KOPT-K1 (cell line): ENCODE data around the gene MT1F.
"Not testable (repeated sequence)": the region's sequence is repeated elsewhere in the genome, so short reads cannot be mapped to it uniquely, and the experiment has no call there.

ENCODE experiments used
- H3K27ac ChIP-seq: fragments of 200-600 bp; sonication (generic); 2 replicates; pipeline ENCODE4 v1.5.1; 2016; ENCODE audit warnings: antibody characterized with exemption, mild to moderate bottlenecking, low read depth, low read length; ENCODE audit not compliant: poor library complexity, severe bottlenecking
- H3K36me3 ChIP-seq: fragments of 200-600 bp; sonication (generic); 2 replicates; pipeline ENCODE4 v1.5.1; 2017; ENCODE audit warnings: antibody characterized with exemption, mild to moderate bottlenecking, low read length, moderate library complexity; ENCODE audit not compliant: insufficient read depth
- H3K9me3 ChIP-seq: fragments of 200-600 bp; sonication (generic); 2 replicates; pipeline ENCODE4 v1.5.1; 2017; ENCODE audit warnings: antibody characterized with exemption, low read length, mild to moderate bottlenecking; ENCODE audit not compliant: insufficient read depth, poor library complexity, severe bottlenecking

Gene MT1F

DNA sequence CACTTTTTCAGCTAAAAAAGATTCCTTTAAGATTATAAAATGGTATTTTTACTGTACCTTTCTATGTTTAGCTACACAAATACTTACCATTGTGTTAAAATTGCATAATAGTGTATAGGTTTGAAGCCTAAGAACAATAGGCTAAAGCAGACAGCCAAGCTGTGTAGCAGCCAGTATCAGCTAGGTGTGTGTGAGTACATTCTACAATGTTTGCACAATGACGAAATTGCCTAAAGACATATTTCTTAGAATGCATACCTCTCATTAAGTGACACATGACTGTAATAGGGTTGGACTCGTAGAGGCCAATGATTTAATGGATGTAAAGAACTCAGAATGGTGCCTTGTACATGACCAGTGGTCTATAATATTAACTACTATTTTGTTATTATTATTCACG, 7.9 kb upstream of the MT1F start:
- Histone ChIP-seq H3K9me3 (no peaks in the 10 kb centered on the region), H3K36me3 (no peaks in the 10 kb centered on the region), H3K27ac (no peak overlapping the region)

DNA sequence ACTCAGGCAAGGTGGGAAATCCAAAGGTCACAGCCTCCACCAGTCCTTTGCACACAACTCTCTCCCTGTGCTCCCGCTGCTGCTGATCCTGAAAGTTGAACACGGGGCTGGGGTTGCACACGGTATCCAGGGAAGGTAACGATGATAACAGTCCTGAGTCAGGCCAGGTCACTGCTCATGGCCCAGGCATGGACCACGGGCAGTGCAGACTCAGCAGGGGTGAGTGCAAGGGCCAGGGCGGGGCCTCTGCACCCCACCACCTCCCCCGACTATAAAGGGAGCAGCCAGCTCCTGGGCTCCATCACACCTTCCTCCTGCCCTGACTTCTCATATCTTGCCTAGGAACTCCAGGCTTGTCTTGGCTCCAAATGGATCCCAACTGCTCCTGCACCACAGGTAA, 6.2 kb upstream of the MT1F start, which contains the start of gene MT1B:
Gene MT1B (plus strand): TSS at position 301 of the 400 bp plus-strand sequence. CDS start 68 bp downstream, at position 369.
- Histone ChIP-seq H3K36me3 (no peaks in the 10 kb centered on the region), H3K9me3 (no peaks in the 10 kb centered on the region), H3K27ac (no peak within 1 kb of the TSS)

DNA sequence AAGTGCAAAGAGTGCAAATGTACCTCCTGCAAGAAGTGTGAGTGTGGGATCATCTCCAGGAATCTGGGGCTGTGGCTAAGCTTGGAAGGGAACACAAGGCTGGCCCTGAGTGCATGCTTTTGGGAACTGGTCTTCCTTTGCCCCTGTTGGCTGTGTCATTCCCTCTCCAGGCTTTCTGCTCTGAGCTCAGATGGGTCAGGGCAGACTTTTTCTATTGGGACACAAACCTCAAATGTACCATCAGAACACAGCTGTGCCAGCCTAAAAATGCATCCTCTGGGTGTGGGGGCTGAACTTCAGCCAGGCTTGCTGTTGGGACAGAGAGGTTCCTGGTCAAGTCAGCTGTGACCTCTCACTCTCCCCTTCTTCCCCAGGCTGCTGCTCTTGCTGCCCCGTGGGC, 5.2 kb upstream of the MT1F start:
- H3K27ac ChIP-seq, result no peak overlapping the region
- no peaks in the 10 kb centered on the region for H3K36me3 ChIP-seq
- no peaks in the 10 kb centered on the region for H3K9me3 ChIP-seq

DNA sequence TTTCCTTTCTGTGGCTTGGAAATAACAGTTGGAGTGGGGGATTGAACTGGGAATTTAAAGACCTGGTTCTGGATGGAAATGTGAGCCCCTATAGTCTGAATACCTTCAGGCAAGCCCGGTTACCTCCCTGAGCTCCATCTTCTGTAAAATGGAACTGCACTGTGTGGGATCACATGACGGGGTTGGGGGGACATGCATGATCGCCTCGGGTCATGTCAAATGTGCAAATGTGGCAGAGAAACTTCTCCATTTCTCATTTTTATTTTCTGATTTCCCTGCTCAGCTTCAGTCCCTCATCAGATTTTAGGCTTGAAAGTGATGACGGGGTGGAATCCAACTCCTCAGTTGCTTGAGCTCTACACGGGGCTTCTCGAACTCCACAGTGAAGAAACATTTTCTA, 4.5 kb upstream of the MT1F start:
- no peaks in the 10 kb centered on the region for H3K36me3 ChIP-seq
- no peak overlapping the region for H3K27ac ChIP-seq
- H3K9me3 ChIP-seq, result no peaks in the 10 kb centered on the region

DNA sequence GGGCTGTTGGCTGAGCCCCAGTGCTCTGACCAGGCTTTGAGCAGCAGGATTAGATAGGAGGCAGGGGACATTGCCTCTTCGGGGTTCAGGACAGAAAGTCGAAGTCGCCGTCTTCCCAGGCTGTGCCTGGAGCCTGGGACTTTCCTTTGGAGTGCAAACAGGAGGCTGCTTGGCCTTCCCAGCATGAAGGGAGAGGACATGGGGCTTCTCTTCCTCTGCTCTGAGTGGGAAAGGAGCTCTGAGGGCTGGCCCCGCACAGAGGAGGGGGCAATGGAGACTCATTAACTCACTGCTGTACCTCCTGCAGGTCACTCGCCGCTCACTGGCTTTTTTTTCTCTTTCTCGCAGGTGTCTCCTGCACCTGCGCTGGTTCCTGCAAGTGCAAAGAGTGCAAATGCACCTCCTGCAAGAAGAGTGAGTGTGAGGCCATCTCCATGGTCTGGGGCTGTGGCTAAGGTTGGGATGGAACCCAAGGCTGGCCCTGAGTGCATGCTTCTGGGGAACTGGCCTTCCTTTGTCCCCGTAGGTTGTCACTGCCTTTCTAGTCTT, 642 bp downstream of the MT1F start:
- Histone ChIP-seq H3K9me3 (no peaks in the 10 kb centered on the region), H3K36me3 (no peaks in the 10 kb centered on the region), H3K27ac (no peak overlapping the region)

DNA sequence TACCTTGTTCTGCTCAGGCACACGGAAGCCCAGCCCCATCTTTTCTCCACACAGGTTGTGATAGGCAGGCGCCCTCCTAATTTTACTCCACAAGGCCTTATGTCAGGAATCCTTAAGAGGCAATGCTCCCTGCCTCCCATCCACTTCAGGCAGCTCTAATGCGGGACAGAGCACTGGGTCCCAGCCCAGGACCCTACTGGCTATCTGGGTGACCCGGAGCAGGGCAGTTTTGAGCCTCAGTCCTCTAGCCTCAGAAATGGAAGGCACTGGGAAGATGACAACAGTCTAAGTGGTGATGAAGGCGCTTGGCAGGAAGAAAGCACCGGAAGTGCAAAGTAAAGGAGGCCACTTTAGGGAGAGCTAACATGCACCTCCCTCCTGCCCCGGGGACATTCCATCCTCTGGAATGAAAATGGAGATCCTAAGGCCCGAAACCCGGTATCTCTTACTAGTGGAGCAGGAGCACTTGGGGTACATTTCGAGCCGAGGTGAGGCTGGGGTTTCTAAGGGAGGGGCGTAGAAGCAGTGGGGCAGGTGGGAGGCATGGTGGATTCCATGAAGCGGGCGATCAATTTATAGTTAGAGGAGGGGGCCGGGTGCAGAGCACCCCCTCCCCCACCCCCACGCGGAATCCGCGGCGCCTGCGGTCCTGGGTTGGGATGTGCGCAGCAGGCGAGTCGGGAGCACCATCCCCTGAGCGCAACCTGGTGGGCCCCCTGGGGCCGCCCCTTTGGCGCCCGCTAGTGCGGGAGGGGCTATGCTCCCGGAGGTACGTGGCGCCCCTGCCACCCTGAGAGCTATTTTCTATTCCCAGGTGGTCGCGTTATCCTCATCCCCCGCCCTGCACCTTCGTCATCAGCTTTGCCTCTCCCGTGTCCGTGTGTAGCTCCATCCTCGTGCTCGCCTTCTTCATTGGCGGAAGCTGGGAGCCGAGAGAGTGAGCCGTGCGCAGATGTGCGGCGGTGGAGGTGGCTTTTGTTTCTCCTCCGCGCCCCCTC, 4.9 kb downstream of the MT1F start:
- no peaks in the 10 kb centered on the region for H3K9me3 ChIP-seq
- H3K27ac ChIP-seq, result no peak overlapping the region
- no peaks in the 10 kb centered on the region for H3K36me3 ChIP-seq

DNA sequence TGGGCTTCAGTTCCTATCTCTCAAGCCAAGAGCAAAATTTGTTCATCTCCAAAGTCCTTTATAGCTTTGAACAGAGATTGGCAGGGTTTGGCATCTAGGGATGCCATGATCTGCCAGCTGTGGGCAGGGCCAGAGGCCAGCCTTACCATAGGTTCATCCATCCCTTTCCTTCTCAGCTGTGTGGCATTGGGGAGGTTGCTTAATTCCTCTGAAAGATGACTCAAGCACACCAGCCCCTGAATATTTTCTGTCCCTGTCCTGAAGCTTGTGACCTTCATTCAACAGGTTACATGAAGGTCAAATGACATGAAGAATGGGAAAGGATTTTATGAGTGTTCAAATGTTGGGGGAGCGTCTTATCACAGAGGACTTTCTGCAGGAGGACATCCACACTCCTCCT, 6.7 kb downstream of the MT1F start:
- Histone ChIP-seq H3K27ac (no peak overlapping the region), H3K9me3 (no peaks in the 10 kb centered on the region), H3K36me3 (no peaks in the 10 kb centered on the region)

DNA sequence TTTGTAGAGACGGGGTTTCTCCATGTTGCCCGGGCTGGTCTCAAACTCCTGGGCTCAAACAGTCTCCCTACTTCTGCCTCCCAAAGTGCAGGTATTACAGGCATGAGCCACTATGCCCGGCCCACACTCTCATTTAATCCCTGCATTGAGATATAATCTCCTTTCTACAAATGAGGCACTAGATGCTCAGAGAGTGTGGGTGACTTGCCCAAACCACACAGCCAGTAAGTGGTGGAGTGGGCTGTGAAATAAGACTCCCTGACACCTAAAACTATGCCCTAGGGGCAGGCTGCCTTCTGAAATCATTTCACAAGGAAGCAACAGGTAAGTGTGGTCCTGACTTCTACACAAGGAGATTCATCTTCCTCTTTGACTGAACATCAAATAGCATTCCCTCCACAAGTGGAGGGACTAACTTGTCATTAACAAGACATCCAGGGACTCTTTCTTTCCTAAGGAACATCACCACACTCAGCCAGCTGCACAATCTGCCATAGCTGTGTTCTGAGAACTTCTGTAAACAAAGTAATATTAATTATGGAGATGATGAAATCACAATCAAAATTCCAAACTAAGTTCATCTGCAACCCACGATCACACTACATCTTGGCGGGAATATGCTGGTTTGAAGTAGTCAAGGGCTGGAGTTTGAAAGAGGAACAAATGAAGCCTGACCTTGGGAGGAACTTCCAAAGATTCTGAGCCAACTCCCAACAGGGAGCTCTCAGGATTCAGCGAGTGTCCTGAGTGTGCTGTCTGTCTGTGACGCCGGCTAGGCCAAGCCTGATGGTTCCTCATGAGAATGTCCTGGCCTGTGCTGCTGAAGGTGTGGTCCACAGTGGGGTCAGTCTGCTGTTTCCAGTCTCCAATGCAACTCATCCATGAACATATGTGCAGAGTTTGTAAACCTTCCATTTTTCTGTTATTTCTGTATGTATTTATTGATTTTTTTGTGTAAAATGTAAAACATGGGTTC, 7.8 kb downstream of the MT1F start:
- H3K27ac ChIP-seq, H3K9me3 ChIP-seq, H3K36me3 ChIP-seq: not testable (repeated sequence)

DNA sequence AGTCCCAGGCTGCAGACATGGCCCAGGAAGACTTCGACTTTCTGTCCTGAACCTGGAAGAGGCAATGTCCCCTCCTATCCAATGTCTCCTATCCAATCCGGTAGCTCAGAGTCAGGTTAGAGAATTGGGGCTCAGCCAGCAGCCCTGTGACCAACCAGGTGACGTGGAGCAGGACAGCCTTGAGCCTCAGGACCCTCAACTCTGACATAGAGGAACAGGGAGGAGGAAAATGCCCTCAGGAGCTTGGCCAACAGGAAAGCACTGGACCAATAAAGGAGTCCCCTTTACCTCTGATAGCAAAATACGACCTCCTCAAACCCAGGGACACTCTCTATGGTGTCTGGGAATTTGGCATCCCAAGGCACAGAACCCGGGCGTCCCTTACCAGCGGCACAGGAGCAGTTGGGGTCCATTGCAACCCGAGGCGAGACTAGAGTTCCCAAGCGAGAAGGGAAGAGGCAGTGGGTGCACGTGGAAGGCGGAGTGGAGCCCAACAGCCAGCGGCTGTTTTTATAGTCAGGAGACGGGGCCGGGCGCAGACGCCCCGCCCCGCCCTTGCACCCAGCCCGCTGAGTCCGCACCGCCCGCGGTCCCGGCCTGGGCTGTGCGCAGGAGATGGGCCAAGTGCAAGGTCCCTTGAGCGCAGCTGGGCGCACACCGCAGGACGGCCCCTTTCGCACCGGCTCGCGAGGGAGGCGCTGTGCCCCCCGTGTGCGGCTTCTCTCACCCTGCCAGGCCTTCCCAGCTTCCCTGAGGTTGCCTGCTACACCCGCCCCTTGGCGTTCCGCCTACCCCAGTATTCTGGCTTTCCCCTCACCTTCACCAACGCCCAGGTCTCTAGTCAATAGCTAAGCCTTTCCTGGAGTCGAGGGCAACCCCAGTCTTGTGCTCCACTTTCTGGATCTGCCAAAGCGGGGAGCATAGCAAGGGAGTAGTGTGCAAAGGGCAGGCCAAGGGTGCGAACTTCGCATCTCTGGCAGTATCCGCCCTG, 10.1 kb downstream of the MT1F start, which contains the start of gene MT1G:
Gene MT1G (minus strand): TSS at position 485 of the 991 bp plus-strand sequence. CDS start 72 bp downstream, at position 413.
- no peaks in the 10 kb centered on the region for H3K36me3 ChIP-seq
- H3K27ac ChIP-seq, result no peak within 1 kb of the TSS
- no peaks in the 10 kb centered on the region for H3K9me3 ChIP-seq

DNA sequence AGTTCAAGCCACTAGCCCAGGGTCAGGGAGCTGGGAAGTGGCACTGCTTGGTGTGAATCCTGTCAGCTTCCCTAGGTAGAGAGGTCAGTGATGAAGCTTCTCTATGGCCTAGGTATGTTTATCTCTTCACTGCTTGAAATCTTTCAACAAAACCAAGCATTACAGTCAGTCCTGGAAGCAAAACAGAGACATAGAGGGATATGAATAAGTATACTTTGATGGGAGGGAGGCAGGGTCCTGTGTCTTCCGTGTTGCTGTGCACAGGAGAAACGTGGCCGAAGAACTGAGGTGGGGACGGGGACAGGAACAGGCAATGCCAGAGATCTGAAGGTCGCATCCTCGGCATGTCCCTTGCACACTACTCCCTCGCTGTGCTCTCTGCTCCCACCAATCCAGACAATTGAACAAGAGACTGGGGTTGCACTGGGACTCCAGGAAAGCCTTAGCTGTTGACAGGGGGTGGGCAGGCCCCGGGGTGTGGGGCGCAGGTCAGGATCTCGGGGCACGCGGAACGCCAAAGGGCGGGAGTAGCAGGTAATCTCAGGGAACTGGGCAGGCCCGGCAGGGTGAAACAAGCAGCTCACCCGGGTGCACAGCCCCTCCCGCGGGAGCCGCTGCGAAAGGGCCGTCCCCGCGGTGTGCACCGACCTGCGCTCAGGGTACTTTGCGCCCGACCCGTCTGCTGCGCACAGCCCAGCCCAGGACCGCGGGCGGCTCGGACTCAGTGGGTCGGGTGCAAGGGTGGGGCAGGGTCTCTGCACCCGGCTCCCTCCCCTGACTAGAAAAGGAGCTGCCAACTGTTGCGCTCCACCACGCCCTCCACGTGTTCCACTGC, 11.5 kb downstream of the MT1F start, which contains the start of gene MT1H:
Gene MT1H (plus strand): TSS at position 810 of the 835 bp plus-strand sequence. CDS start 71 bp downstream, outside the sequence.
- no peak within 1 kb of the TSS for H3K27ac ChIP-seq
- H3K36me3 ChIP-seq, result no peaks in the 10 kb centered on the region
- H3K9me3 ChIP-seq, result no peaks in the 10 kb centered on the region

DNA sequence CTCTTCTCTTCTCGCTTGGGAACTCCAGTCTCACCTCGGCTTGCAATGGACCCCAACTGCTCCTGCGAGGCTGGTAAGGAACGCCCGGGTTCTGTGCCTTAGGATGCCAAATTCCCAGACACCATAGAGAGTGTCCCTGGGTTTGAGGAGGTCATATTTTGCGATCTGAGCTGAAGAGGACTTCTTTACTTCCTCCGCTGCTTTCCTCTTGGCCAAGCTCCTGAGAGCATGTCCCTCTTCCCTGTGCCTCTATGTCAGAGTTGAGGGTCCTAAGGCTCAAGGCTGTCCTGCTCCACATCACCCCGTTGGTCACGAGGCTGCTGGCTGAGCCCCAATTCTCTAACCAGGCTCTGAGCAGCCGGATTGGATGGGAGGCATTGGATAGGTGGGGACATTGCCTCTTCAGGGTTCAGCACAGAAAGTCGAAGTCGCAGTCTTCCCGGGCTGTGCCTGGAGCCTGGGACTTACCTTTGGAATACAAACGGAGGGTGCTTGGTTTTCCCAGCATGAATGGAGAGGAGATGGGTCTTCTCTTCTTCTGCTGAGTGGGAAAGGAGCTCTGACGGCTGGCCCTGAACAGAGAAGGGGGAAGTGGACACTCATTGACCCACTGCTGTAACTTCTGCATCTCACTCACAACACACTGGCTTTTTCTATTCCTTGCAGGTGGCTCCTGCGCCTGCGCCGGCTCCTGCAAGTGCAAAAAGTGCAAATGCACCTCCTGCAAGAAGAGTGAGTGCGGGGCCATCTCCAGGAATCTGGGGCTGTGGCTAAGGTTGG, 12.3 kb downstream of the MT1F start:
- Histone ChIP-seq H3K27ac (no peak overlapping the region), H3K36me3 (no peaks in the 10 kb centered on the region), H3K9me3 (no peaks in the 10 kb centered on the region)

DNA sequence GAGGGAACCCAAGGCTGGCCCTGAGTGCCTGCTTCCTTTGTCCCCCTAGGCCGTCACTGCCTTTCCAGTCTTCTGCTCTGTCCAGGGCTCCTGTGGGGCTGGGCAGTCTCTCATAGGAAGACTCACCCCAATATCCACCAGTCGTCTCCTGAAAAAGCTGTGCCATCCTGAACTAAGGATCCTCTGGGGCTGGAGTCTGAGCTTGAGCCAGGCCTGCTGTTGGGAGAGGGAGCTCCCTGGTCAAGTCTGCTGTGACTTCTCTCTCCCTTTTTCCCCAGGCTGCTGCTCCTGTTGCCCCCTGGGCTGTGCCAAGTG, 12.8 kb downstream of the MT1F start:
- no peaks in the 10 kb centered on the region for H3K36me3 ChIP-seq
- no peaks in the 10 kb centered on the region for H3K9me3 ChIP-seq
- H3K27ac ChIP-seq, result no peak overlapping the region

DNA sequence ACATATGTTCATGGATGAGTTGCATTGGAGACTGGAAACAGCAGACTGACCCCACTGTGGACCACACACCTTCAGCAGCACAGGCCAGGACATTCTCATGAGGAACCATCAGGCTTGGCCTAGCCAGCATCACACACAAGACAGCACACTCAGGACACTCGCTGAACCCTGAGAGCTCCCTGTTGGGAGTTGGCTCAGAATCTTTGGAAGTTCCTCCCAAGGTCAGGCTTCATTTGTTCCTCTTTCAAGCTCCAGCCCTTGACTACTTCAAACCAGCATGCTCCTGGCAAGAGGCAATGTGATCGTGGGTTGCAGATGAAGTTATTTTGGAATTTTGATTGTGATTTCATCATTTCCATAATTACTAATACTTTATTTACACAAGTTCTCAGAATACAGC, 13.9 kb downstream of the MT1F start:
- not testable (repeated sequence) for H3K27ac ChIP-seq, H3K36me3 ChIP-seq, H3K9me3 ChIP-seq
